ENCODE measurements around the gene LSS.
A peak's percentile ranks its signal among the peaks of the same experiment; 100 is the strongest.

The LSS gene

GRCh38 chr21:46165098-46165497 lies 63.5 kb downstream of the LSS start:
- no peak for DNase-seq

GRCh38 chr21:46163380-46163779 lies 65.2 kb downstream of the LSS start:
- DNase-seq, result no peak

- no peak for DNase-seq
Observed at GRCh38 chr21:46161633-46162592, 66.7 kb downstream of the LSS start.

- DNase-seq, result no peak
Observed at GRCh38 chr21:46160907-46161632, 67.5 kb downstream of the LSS start.

- DNase-seq, result no peak
Observed at GRCh38 chr21:46160657-46160906, 68.0 kb downstream of the LSS start.

- DNase-seq, result no peak
Observed at GRCh38 chr21:46159841-46160656, 68.5 kb downstream of the LSS start.

GRCh38 chr21:46159390-46159789 lies 69.2 kb downstream of the LSS start:
- no peak for DNase-seq

- DNase-seq, result no peak
Observed at GRCh38 chr21:46158666-46159300, 69.8 kb downstream of the LSS start.

- no peak for DNase-seq
Observed at GRCh38 chr21:46157987-46158451, 70.6 kb downstream of the LSS start.

GRCh38 chr21:46157396-46157986 lies 71.1 kb downstream of the LSS start:
- no peak for DNase-seq

- no peak for DNase-seq
Observed at GRCh38 chr21:46156678-46157077, 71.9 kb downstream of the LSS start.

- DNase-seq, result no peak
Observed at GRCh38 chr21:46156378-46156645, 72.3 kb downstream of the LSS start.

- no peak for DNase-seq
Observed at GRCh38 chr21:46155514-46156377, 72.8 kb downstream of the LSS start, which contains the start of gene FTCD. Gene FTCD (minus strand): TSS chr21:46155579. CDS start chr21:46155523, 56 bp downstream.

- no peak for DNase-seq
Observed at GRCh38 chr21:46154955-46155513, 73.5 kb downstream of the LSS start.

GRCh38 chr21:46154155-46154954 lies 74.2 kb downstream of the LSS start:
- no peak for DNase-seq

GRCh38 chr21:46153247-46154154 lies 75.1 kb downstream of the LSS start:
- peak; percentile 10 to 16 for DNase-seq

GRCh38 chr21:46152927-46153246 lies 75.7 kb downstream of the LSS start:
- DNase-seq, result no peak

- no peak for DNase-seq
Observed at GRCh38 chr21:46151989-46152926, 76.3 kb downstream of the LSS start.

Measured in NCI-H187 (cell line).